ENCODE data around the gene CSMD2.

DNA sequence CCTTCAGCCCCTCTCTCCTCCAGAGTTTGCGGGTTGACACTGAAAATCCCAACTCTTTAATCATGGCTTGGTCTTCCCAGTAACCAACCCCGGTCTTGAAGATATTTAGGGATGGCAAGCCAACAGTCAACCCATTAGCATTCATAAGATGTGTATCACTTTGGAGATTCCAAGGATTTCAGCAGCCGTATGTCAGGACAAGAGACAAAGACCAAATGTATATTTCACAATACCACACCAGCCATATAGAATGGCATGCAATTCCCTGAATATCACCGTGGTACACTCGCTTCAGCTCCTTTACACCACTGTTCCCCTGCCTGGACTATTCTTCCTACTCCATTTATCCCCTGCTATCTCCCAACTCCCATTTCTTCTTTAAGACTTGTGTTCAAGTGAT is 109.2 kb downstream of the CSMD2 start:
- TF ChIP-seq, protein P1, sequence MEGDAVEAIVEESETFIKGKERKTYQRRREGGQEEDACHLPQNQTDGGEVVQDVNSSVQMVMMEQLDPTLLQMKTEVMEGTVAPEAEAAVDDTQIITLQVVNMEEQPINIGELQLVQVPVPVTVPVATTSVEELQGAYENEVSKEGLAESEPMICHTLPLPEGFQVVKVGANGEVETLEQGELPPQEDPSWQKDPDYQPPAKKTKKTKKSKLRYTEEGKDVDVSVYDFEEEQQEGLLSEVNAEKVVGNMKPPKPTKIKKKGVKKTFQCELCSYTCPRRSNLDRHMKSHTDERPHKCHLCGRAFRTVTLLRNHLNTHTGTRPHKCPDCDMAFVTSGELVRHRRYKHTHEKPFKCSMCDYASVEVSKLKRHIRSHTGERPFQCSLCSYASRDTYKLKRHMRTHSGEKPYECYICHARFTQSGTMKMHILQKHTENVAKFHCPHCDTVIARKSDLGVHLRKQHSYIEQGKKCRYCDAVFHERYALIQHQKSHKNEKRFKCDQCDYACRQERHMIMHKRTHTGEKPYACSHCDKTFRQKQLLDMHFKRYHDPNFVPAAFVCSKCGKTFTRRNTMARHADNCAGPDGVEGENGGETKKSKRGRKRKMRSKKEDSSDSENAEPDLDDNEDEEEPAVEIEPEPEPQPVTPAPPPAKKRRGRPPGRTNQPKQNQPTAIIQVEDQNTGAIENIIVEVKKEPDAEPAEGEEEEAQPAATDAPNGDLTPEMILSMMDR (conservative IDR thresholded peaks at IDR 0.05; ENCODE audit: low read depth, low read length): no peak
- TF ChIP-seq EZH2 (IDR thresholded peaks at IDR 0.05; ENCODE audit: borderline replicate concordance, low read depth, low read length, poor library complexity, severe bottlenecking): no peak
